Stimulated activated CD8-positive, alpha-beta memory T cell treated with anti-CD3 and anti-CD28 coated beads, Interleukin-15, amount 100 ng/mL, for 4 hours (primary cell): ENCODE data around the gene DEFB118.
"Not testable (repeated sequence)": the region's sequence is repeated elsewhere in the genome, so short reads cannot be mapped to it uniquely, and the experiment has no call there.

Source experiments
- DNase-seq, 2 donors: peaks; one replicate each; pipeline ENCODE4 v3.0.0-alpha.2; 2020; ENCODE audit warnings: low read depth in 2 of 2

DEFB118 gene, protein sequence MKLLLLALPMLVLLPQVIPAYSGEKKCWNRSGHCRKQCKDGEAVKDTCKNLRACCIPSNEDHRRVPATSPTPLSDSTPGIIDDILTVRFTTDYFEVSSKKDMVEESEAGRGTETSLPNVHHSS

GRCh38 chr20:31368301-31368700 is at the start of gene DEFB118:
Gene DEFB118, plus strand, starts transcription at chr20:31368601. Its CDS starts 50 bp downstream, at chr20:31368651.
- DNase-seq = no peak

DNA sequence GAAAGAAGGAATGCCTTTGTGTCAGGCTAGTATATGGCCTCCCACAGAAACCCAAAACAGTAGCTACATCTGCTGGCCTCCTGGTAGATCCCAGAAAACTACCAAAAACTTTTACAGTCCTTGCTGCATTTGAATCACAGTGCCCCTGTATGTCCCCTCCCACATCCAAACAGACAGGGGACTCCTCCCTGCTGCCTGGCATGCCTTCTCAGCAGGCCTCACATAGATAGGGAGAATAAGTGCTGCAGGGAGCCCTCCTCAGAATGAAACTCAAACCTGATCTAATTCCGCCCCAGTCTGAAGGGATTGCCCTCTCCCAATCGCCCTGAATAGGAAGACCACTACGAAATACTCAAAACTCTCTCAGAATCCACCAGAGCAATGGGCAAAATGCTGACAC is 45.9 kb upstream of the DEFB118 start:
- DNase-seq = no peak

DNA sequence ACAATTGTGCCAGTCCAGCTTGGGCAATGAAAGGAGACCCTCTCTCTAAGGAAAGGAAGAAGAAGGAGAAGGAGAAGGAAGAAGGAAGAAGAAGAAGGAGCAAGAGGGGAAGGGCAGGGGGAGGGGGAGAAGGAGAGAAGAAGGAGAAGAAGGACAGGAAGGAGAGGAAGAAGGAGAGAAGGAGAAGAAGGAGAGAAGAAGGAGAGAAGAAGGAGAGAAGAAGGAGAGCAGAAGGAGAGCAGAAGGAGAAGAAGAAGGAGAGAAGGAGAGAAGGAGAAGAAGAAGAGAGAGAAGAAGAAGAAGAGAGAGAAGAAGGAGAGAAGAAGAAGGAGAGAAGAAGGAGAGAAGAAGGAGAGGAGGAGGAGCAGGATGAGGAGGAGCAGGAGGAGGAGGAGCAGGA is 37.5 kb upstream of the DEFB118 start:
- DNase-seq = no peak

GRCh38 chr20:31341470-31341869 is 26.9 kb upstream of the DEFB118 start:
- DNase-seq = no peak

DNA sequence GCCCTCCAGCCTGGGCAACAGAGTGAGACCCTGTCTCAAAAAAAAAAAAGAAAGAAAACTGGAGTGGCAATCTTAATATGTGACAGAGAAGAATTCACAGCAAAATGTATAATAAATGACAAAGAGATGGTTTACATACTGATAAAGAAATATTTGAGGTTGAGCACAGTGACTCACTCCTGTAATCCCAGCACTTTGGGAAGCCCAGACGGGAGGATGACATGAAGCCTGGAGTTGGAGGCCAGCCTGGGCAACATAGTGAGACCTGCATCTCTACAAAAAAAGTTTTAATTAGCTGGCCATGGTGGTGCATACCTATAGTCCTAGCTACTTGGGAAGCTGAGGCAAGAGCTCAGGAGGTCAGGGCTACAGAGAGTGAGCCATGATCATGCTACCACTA is 12.4 kb upstream of the DEFB118 start:
- no peak for DNase-seq

GRCh38 chr20:31363295-31363694 is 5.1 kb upstream of the DEFB118 start:
- no peak for DNase-seq

DNA sequence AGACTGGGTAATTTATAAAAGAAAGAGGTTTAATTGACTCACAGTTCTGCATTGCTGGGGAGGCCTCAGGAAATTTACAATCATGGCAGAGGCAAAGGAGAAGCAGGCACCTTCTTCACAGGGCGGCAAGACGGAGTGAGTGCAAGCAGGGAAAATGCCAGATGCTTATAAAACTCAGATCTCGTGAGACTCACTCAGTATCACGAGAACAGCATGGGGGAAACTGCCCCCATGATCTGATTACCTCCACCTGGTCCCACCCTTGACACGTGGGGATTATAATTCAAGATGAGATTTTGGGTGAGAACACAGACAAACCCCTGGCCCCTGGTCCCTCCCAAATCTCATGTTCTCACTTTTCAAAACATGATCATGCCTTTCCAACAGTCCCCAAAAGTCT is 4.1 kb upstream of the DEFB118 start:
- not testable (repeated sequence) for DNase-seq

DNA sequence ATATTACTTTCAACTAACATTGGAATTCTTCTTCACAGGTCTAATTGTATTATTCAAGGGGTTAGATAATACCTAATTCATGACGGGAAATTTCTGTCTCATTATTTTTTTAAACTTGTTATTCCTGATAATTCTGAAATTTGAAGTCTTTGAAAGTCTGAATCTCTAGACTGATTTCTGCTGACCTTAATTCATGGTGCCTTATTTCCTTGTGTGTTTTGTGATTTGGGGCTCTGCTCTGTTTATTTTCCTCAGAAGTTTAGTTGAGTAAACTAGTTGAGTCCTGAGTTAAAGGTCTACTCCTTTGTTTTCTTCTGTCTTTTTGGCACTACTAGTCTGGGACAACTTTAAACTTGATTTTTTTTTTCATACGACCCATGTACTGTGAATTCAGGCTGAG is 5.9 kb downstream of the DEFB118 start:
- DNase-seq = no peak

GRCh38 chr20:31390490-31390889 is 22.1 kb downstream of the DEFB118 start, which contains the start of gene DEFB119:
Gene DEFB119, minus strand, starts transcription at chr20:31390590. Its CDS starts 107 bp downstream, at chr20:31390483.
- no peak for DNase-seq

DNA sequence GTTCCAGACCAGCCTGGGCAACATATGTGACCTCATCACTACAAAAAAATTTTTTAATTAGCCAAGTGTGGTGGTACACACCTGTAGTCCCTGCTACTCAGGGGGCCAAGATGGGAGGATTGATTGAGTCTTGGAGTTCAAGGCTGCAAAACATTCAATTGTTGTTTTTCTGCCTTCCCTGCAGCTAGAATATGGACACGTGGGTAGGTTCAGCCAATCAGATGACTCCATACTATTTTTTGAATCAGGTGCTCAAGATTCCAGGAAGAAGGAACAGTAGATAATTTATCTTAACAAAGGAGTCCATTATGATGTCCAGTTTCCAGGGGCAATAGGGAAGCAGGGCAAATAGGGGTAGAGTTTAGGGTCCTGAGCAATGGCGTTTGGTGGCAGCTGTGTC is 24.4 kb downstream of the DEFB118 start:
- no peak for DNase-seq

- no peak for DNase-seq
Measured at GRCh38 chr20:31394900-31395299, 26.5 kb downstream of the DEFB118 start.

GRCh38 chr20:31403886-31404285 is 35.5 kb downstream of the DEFB118 start:
- no peak for DNase-seq

DNA sequence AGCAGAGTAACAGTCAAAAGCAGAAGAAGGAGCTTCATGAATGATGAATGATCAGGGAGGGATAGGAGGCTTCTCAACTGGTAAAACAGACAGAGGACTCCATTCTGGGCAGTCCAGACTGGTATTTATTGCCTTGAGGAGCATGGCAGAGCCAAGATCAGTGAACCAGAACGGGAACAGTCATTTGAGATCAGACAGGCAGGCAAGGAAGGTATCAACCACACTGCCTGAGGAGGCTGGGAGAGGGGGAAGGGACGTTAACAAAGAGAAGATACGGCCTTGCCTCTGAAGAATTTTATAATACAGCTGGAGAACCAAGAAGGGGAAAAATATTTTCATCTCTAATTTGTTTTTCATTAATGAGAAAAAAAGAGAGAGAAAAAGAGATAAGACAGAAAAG is 37.7 kb downstream of the DEFB118 start, which contains the start of gene DEFB121:
TSS of gene DEFB121 (minus strand) at position 101 of the 400 bp plus-strand sequence. CDS start at position 38, 63 bp downstream.
- no peak for DNase-seq

- no peak for DNase-seq
Measured at GRCh38 chr20:31410011-31410410, 41.6 kb downstream of the DEFB118 start.

- DNase-seq = no peak
Measured at GRCh38 chr20:31414381-31414780, 46.0 kb downstream of the DEFB118 start.

DNA sequence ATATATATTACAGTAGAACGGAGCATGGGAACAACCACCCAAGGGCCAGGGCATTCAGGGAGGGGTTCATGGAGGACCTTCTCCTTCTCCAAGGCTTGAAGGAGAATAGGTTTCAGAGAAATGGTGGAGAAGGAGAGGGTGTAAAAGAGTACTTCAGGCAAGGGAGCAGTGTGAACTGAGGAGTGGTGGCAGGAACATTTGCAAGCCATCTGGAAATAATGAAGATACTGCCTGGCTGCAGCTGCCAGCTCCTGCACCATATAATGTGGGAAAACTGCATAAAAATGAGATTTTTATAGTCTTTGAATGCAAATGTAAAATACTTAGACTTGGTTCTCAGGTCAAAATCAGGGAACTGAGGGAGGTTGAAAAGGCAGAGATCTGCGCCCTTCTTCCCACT is 47.3 kb downstream of the DEFB118 start:
- DNase-seq = no peak

DNA sequence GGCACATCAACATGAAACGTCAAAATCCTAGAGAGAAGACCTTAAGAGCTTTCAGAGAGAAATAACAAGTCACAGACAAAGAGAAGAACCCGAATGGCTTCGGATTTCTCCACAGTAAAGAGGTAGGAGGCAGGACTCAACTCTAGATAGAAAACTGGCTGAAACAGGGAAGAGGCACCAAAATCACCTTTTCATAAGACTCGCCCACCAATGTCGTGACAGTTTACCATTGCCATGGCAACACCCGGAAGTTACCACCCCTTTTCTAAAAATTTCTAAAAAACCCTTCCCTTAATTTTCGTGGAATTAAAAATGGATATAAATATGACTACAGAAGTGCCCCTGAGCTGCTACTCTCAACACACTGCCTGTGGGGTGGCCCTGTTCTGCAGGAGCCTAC is 49.9 kb downstream of the DEFB118 start:
- no peak for DNase-seq
